Measurements from ENCODE around the gene SEC24B.

DNA sequence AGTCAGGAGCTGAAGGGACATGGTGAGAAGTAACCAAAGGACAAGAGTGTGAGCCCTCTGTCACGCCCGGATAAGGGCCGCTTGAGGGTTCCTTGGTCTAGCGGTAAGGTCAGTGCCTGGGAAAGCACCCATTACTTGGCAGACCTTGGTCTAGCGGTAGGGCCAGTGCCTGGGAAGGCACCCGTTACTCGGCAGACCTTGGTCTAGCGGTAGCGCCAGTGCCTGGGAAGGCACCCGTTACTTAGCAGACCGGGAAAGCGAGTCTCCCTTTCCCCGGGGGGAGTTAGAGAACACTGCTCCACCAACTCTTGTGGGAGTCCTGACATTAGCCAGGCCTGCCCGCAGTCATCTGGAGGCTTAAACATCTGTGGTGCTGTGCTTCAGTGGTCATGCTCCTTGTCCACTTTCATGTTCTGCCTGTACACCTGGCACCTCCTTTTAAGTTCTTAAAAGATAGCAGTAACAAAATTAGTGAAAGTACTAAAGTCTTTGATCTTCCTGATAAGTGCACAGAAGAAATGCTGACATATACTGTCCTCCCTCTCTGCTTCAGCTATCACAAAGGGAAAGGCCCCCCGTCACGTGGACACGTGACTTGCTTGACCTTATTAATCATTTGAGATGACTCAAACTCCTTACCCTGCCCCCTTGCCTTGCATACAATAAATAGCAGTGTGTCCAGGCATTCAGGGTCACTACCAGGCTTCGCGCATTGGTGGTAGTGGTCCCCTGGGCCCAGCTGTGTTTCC, 9.3 kb upstream of the SEC24B start:
- TF ChIP-seq, protein P1, sequence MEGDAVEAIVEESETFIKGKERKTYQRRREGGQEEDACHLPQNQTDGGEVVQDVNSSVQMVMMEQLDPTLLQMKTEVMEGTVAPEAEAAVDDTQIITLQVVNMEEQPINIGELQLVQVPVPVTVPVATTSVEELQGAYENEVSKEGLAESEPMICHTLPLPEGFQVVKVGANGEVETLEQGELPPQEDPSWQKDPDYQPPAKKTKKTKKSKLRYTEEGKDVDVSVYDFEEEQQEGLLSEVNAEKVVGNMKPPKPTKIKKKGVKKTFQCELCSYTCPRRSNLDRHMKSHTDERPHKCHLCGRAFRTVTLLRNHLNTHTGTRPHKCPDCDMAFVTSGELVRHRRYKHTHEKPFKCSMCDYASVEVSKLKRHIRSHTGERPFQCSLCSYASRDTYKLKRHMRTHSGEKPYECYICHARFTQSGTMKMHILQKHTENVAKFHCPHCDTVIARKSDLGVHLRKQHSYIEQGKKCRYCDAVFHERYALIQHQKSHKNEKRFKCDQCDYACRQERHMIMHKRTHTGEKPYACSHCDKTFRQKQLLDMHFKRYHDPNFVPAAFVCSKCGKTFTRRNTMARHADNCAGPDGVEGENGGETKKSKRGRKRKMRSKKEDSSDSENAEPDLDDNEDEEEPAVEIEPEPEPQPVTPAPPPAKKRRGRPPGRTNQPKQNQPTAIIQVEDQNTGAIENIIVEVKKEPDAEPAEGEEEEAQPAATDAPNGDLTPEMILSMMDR (IDR thresholded peaks at IDR 0.05; ENCODE audit: poor library complexity, severe bottlenecking) = no peak
- TF ChIP-seq EZH2 (IDR thresholded peaks at IDR 0.05; ENCODE audit: borderline replicate concordance, insufficient read depth, low read length, poor library complexity, severe bottlenecking) (no peak), EP300 (conservative IDR thresholded peaks at IDR 0.05; ENCODE audit: poor library complexity, severe bottlenecking) (no peak), POLR2AphosphoS5 (IDR thresholded peaks at IDR 0.05) (no peak), TAF1 (IDR thresholded peaks at IDR 0.05; ENCODE audit: low read depth) (no peak)
- TF ChIP-seq, protein P2, sequence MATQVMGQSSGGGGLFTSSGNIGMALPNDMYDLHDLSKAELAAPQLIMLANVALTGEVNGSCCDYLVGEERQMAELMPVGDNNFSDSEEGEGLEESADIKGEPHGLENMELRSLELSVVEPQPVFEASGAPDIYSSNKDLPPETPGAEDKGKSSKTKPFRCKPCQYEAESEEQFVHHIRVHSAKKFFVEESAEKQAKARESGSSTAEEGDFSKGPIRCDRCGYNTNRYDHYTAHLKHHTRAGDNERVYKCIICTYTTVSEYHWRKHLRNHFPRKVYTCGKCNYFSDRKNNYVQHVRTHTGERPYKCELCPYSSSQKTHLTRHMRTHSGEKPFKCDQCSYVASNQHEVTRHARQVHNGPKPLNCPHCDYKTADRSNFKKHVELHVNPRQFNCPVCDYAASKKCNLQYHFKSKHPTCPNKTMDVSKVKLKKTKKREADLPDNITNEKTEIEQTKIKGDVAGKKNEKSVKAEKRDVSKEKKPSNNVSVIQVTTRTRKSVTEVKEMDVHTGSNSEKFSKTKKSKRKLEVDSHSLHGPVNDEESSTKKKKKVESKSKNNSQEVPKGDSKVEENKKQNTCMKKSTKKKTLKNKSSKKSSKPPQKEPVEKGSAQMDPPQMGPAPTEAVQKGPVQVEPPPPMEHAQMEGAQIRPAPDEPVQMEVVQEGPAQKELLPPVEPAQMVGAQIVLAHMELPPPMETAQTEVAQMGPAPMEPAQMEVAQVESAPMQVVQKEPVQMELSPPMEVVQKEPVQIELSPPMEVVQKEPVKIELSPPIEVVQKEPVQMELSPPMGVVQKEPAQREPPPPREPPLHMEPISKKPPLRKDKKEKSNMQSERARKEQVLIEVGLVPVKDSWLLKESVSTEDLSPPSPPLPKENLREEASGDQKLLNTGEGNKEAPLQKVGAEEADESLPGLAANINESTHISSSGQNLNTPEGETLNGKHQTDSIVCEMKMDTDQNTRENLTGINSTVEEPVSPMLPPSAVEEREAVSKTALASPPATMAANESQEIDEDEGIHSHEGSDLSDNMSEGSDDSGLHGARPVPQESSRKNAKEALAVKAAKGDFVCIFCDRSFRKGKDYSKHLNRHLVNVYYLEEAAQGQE (IDR thresholded peaks at IDR 0.05; ENCODE audit: borderline replicate concordance) = no peak
